ENCODE results near the gene NR4A1. TPM values are rescaled to one million over a fixed set of nuclear protein-coding genes. Genes with fewer than 3 reads are reported as not detected.

NR4A1 gene
- total and polyA plus RNA-seq, 2 of the 13 experiments (the other 11 are each of a cell fraction or from before 2014, with no cell fraction given): 5.7 to 15.2 TPM

- no peak for FAIRE-seq
- TF ChIP-seq CREM (IDR thresholded peaks at IDR 0.05): no peak
- no peak for TF ChIP-seq CREM (CRISPR knock-in tag; IDR thresholded peaks at IDR 0.05)
- TF ChIP-seq ZNF569 (CRISPR knock-in tag; IDR thresholded peaks at IDR 0.05; ENCODE audit: borderline replicate concordance): no peak
- no peak for TF ChIP-seq NFIC (IDR thresholded peaks at IDR 0.05; ENCODE audit: low read length)
- TF ChIP-seq ZNF607 (CRISPR knock-in tag; IDR thresholded peaks at IDR 0.05; ENCODE audit: borderline replicate concordance): no peak
- TF ChIP-seq ZFY (CRISPR knock-in tag; IDR thresholded peaks at IDR 0.05): no peak
- TF ChIP-seq KDM4B (CRISPR knock-in tag; IDR thresholded peaks at IDR 0.05): no peak
- no peak for TF ChIP-seq YY1 (IDR thresholded peaks at IDR 0.05; ENCODE audit: insufficient read depth, insufficient replicate concordance, low read depth, low read length)
- TF ChIP-seq EP300 (IDR thresholded peaks at IDR 0.05; ENCODE audit: low read depth in 2 of 2, low read length in 2 of 2): no peak
- no peak for TF ChIP-seq EP300 (CRISPR knock-in tag; IDR thresholded peaks at IDR 0.05; ENCODE audit: borderline replicate concordance)
- TF ChIP-seq SMYD3 (CRISPR knock-in tag; IDR thresholded peaks at IDR 0.05): no peak
- TF ChIP-seq GTF2F1 (IDR thresholded peaks at IDR 0.05; ENCODE audit: low read length): no peak
- TF ChIP-seq, protein P1, sequence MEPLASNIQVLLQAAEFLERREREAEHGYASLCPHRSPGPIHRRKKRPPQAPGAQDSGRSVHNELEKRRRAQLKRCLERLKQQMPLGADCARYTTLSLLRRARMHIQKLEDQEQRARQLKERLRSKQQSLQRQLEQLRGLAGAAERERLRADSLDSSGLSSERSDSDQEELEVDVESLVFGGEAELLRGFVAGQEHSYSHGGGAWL (CRISPR knock-in tag; IDR thresholded peaks at IDR 0.05): no peak
- no peak for TF ChIP-seq CREB3 (CRISPR knock-in tag; IDR thresholded peaks at IDR 0.05)
- 77% methylated on average over 5 of the region's 5 CpGs for WGBS (ENCODE audit: low lambda C conversion rate)
- no peak overlapping the region for H3K4me2 ChIP-seq (ENCODE audit: low read depth, low read length)
- H3K9me3 ChIP-seq (ENCODE audit: low read length): no peaks in the 10 kb centered on the region
- no peaks in the 10 kb centered on the region for H3K79me2 ChIP-seq (ENCODE audit: insufficient read depth, low read length)
- no peak for ATAC-seq
- in situ Hi-C loops (cut with HindIII; ENCODE audit: extremely low pct_ligation_motif_present, low pct_unique_long_range_greater_than_20kb) (no loop called here), intact Hi-C loops (cut with micrococcal nuclease; ENCODE audit: unreplicated experiment) (no loop called here)
- no peak for DNase-seq (ENCODE audit: low spot score)
- ChIA-PET POLR2A (no interaction called here), CTCF (ENCODE audit: low intra/inter-chr PET ratio, low total read pairs) (no interaction called here)
- H3K4me1 ChIP-seq (ENCODE audit: insufficient read depth, low read length): peaks cover 49% of the 10 kb centered on the region
- no peaks in the 10 kb centered on the region for H3K36me3 ChIP-seq (replicated peaks in 1 of 2; ENCODE audit: control insufficient read depth in 1 of 2, insufficient read depth in 2 of 2, low read length in 2 of 2)
- H2AFZ ChIP-seq (ENCODE audit: low read length): no peak overlapping the region
- H3K27me3 ChIP-seq (ENCODE audit: control insufficient read depth in 1 of 2, insufficient read depth in 2 of 2, low read length in 2 of 2): 0 out of 5 replicates have a peak, but pooled peaks cover 0 to 1% of the 10 kb centered on the region in 2 experiments
- no peak overlapping the region for H3K27ac ChIP-seq (ENCODE audit: extremely low read length, insufficient read depth, low read length)
- H3K9ac ChIP-seq (ENCODE audit: insufficient read depth, low read depth, low read length): no peak overlapping the region
- H4K20me1 ChIP-seq (ENCODE audit: insufficient read depth, low read length): no peaks in the 10 kb centered on the region
- no peak overlapping the region for H3K4me3 ChIP-seq (replicated peaks in 1 of 3; ENCODE audit: insufficient read depth in 1 of 3, low read depth in 2 of 3, low read length in 3 of 3)
- no TSS peak for BruUV-seq (replicated peaks)
Observed at GRCh38 chr12:52007982-52008510, 43.2 kb upstream of the NR4A1 start.

All from HepG2 (cell line).